Liver (tissue), 9 donors: ENCODE measurements around the gene ARID5B. TPM values are rescaled to one million over a fixed set of nuclear protein-coding genes. Genes with fewer than 3 reads are reported as not detected.

Experiments
- DNase-seq: peaks from one replicate; pipeline ENCODE4 v3.0.0-alpha.2; 2017; ENCODE audit warnings: low spot score
- H3K27ac ChIP-seq, 2 donors: one replicate each; pipeline ENCODE4 v1.7.0; 2013; ENCODE audit warnings: inconsistent platforms in 2 of 2, low read length in 2 of 2, control low read depth in 1 of 2, low read depth in 1 of 2, mild to moderate bottlenecking in 1 of 2
- H3K27me3 ChIP-seq, 4 donors: one replicate each; pipeline versions ENCODE4 v1.6.1 to v1.7.0; 2013; ENCODE audit warnings: low read length in 3 of 4, inconsistent platforms in 1 of 4, mild to moderate bottlenecking in 1 of 4, moderate library complexity in 1 of 4; ENCODE audit not compliant: control insufficient read depth in 4 of 4, insufficient read depth in 4 of 4
- H3K36me3 ChIP-seq, 4 donors: one replicate each; pipeline versions ENCODE4 v1.6.1 to v1.7.0; 2013; ENCODE audit warnings: low read length in 3 of 4, mild to moderate bottlenecking in 3 of 4, low read depth in 1 of 4, moderate library complexity in 1 of 4; ENCODE audit not compliant: control insufficient read depth in 4 of 4, insufficient read depth in 3 of 4
- H3K4me1 ChIP-seq, 4 donors: one replicate each; pipeline versions ENCODE4 v1.6.1 to v1.7.0; 2013; ENCODE audit warnings: low read length in 3 of 4, mild to moderate bottlenecking in 3 of 4, moderate library complexity in 1 of 4; ENCODE audit not compliant: control insufficient read depth in 4 of 4, insufficient read depth in 4 of 4
- H3K4me3 ChIP-seq, 3 donors: one replicate each; pipeline versions ENCODE4 v1.6.1 to v1.7.0; 2013; ENCODE audit warnings: low read length in 3 of 3, control low read depth in 1 of 3, low read depth in 1 of 3, mild to moderate bottlenecking in 1 of 3
- H3K9ac ChIP-seq, 2 donors: one replicate each; pipeline ENCODE4 v1.7.0; 2013; ENCODE audit warnings: low read length in 2 of 2, mild to moderate bottlenecking in 2 of 2, moderate library complexity in 2 of 2, control low read depth in 1 of 2, low read depth in 1 of 2
- H3K9me3 ChIP-seq, 4 donors: one replicate each; pipeline versions ENCODE4 v1.6.1 to v1.7.0; 2013; ENCODE audit warnings: low read length in 3 of 4; ENCODE audit not compliant: control insufficient read depth in 4 of 4
- CTCF ChIP-seq: fragments of 150-350 bp; IDR thresholded peaks from 2 replicates; pipeline ENCODE4 v1.5.1; 2017; ENCODE audit warnings: improper control_type of control experiment, low read depth, low read length; ENCODE audit not compliant: missing input control
- EGR1 ChIP-seq, 2 donors: IDR thresholded peaks; 2 replicates each; pipeline ENCODE4 v1.6.1; 2016 to 2018; ENCODE audit warnings: antibody characterized with exemption in 2 of 2, low read depth in 2 of 2
- FOXA1 ChIP-seq: IDR thresholded peaks from 2 replicates; pipeline ENCODE4 v1.6.1; 2016; ENCODE audit warnings: antibody characterized with exemption
- FOXA2 ChIP-seq: IDR thresholded peaks from 2 replicates; pipeline ENCODE4 v1.6.1; 2016; ENCODE audit warnings: antibody characterized with exemption
- GABPA ChIP-seq, 2 donors: IDR thresholded peaks in 1 of 2; conservative IDR thresholded peaks in 1 of 2; 2 replicates each; pipeline ENCODE4 v1.6.1; 2016; ENCODE audit warnings: antibody characterized with exemption in 2 of 2, mild to moderate bottlenecking in 1 of 2, moderate library complexity in 1 of 2
- HNF4A ChIP-seq, 2 donors: conservative IDR thresholded peaks; 2 replicates each; pipeline ENCODE4 v1.6.1; 2016; ENCODE audit warnings: antibody characterized with exemption in 2 of 2, mild to moderate bottlenecking in 2 of 2
- HNF4G ChIP-seq: IDR thresholded peaks from 2 replicates; pipeline ENCODE4 v1.6.1; 2016; ENCODE audit warnings: antibody characterized with exemption
- JUND ChIP-seq, 2 donors: IDR thresholded peaks; 2 replicates each; pipeline ENCODE4 v1.6.1; 2016; ENCODE audit warnings: antibody characterized with exemption in 2 of 2
- NR2F2 ChIP-seq: IDR thresholded peaks from 2 replicates; pipeline ENCODE4 v1.6.1; 2016; ENCODE audit warnings: antibody characterized with exemption
- RAD21 ChIP-seq, 2 donors: IDR thresholded peaks; 2 replicates each; pipeline ENCODE4 v1.6.1; 2016; ENCODE audit warnings: antibody characterized with exemption in 2 of 2, mild to moderate bottlenecking in 2 of 2
- REST ChIP-seq: IDR thresholded peaks from 2 replicates; pipeline ENCODE4 v1.6.1; 2016; ENCODE audit warnings: antibody characterized with exemption, mild to moderate bottlenecking
- RXRA ChIP-seq, 2 donors: IDR thresholded peaks; 2 replicates each; pipeline ENCODE4 v1.6.1; 2017 to 2018; ENCODE audit warnings: antibody characterized with exemption in 2 of 2, mild to moderate bottlenecking in 1 of 2
- SP1 ChIP-seq: IDR thresholded peaks from 2 replicates; pipeline ENCODE4 v1.6.1; 2018; ENCODE audit warnings: antibody characterized with exemption, mild to moderate bottlenecking
- TAF1 ChIP-seq: conservative IDR thresholded peaks from 2 replicates; pipeline ENCODE4 v1.6.1; 2016; ENCODE audit warnings: antibody characterized with exemption, mild to moderate bottlenecking
- YY1 ChIP-seq: IDR thresholded peaks from 2 replicates; pipeline ENCODE4 v1.6.1; 2016; ENCODE audit warnings: antibody characterized with exemption, mild to moderate bottlenecking
- ZBTB33 ChIP-seq: IDR thresholded peaks from 2 replicates; pipeline ENCODE4 v1.6.1; 2016; ENCODE audit warnings: antibody characterized with exemption
- WGBS: extraction: QIAGEN DNeasy Blood & Tissue Kit; methylation state at CpG from one replicate; pipeline ENCODE4 v1.1.7; 2013; 5-methylcytosine and 5-hydroxymethylcytosine counted together
- polyA plus RNA-seq, 2 donors: library from polyadenylated mRNA; stranded (reverse) in 1 of 2; unstranded in 1 of 2; fragments of 200-250 nt in 1 of 2; fragments of >200 nt in 1 of 2; fragmentation: Nextera tagmentation in 1 of 2; extraction: Ambion mirVana in 1 of 2; gene quantifications; one replicate each; pipeline versions ENCODE4 v1.2.1 to v1.2.3, GENCODE V29; 2013 to 2015
- total RNA-seq, 2 donors: library from RNA; depleted of rRNA; stranded (reverse); fragments of >200 nt; gene quantifications; one replicate each; pipeline ENCODE4 v1.2.3, GENCODE V29; 2014
- TF ChIP-seq, protein P1 (sequence below): IDR thresholded peaks from 2 replicates; pipeline ENCODE4 v1.6.1; 2016; ENCODE audit warnings: antibody characterized with exemption
- TF ChIP-seq, protein P2 (sequence below): IDR thresholded peaks from 2 replicates; pipeline ENCODE4 v1.6.1; 2016; ENCODE audit warnings: antibody characterized with exemption
- donor health status: healthy.
- donor health status: healthy.
- donor health status: healthy.
- donor health status: healthy.
- donor health status: healthy.

ARID5B gene
- total and polyA plus RNA-seq, 4 donors: 1.3 to 6.4 (median 5.2) TPM

GRCh38 chr10:61855771-61856170, 45.7 kb upstream of the ARID5B start:
- no peaks in the 10 kb centered on the region for H3K36me3 ChIP-seq
- H3K27ac ChIP-seq: no peak overlapping the region
- no peak overlapping the region for H3K4me3 ChIP-seq
- TF ChIP-seq HNF4G (no peak), REST (no peak), HNF4A (conservative IDR thresholded peaks at IDR 0.05) (no peak), FOXA2 (no peak), GABPA (IDR thresholded peaks at IDR 0.05 in 1 of 2, conservative IDR thresholded peaks at IDR 0.05 in 1 of 2) (no peak), NR2F2 (no peak), YY1 (no peak), RAD21 (IDR thresholded peaks at IDR 0.05) (no peak), FOXA1 (no peak), ZBTB33 (no peak), SP1 (no peak), TAF1 (no peak), EGR1 (IDR thresholded peaks at IDR 0.05; ENCODE audit: low read depth in 2 of 2) (no peak), RXRA (IDR thresholded peaks at IDR 0.05) (no peak), JUND (IDR thresholded peaks at IDR 0.05) (no peak), CTCF (no peak)
- TF ChIP-seq, protein P1, sequence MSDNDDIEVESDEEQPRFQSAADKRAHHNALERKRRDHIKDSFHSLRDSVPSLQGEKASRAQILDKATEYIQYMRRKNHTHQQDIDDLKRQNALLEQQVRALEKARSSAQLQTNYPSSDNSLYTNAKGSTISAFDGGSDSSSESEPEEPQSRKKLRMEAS: no peak
- TF ChIP-seq, protein P2, sequence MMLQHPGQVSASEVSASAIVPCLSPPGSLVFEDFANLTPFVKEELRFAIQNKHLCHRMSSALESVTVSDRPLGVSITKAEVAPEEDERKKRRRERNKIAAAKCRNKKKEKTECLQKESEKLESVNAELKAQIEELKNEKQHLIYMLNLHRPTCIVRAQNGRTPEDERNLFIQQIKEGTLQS: no peak
- H3K4me1 ChIP-seq: no peaks in the 10 kb centered on the region
- DNase-seq: no peak
- no peaks in the 10 kb centered on the region for H3K27me3 ChIP-seq
- H3K9ac ChIP-seq: no peak overlapping the region
- no peaks in the 10 kb centered on the region for H3K9me3 ChIP-seq
- WGBS: 94% methylated on average over 3 of the region's 3 CpGs
